Endothelial cell of umbilical vein (primary cell): ENCODE measurements around the gene GAPDHS.

Source experiments
- TF ChIP-seq, protein P1 (sequence below), 2 donors: IDR thresholded peaks; 1 replicate in 1 of 2; 2 replicates in 1 of 2; pipeline ENCODE4 v1.5.1; 2011; ENCODE audit warnings: low read length in 2 of 2, mild to moderate bottlenecking in 2 of 2, moderate library complexity in 2 of 2, control low read depth in 1 of 2, inconsistent platforms in 1 of 2, low read depth in 1 of 2; ENCODE audit not compliant: insufficient read depth in 1 of 2; ENCODE audit errors: extremely low read depth in 1 of 2
- TF ChIP-seq, protein P2 (sequence below): IDR thresholded peaks from 2 replicates; pipeline ENCODE4 v1.6.1; 2011; ENCODE audit not compliant: insufficient read depth, insufficient read length

DNA sequence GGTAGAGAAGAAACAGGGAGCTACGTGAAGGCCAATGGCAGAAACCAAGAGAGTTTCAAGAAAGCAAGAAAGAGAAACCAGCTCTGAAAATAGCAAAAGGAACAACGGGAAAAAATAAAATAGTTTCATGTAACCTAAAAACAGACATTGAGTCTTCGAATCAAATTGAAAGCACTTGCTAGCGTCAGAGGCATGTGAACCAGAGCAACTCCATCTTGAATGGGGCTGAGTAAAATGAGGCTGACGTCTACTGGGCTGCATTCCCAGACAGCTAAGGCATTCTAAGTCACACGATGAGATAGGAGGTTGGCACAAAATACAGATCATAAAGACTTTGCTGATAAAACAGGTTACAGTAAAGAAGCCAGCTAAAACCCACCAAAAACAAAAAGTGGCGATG is 45.5 kb downstream of the GAPDHS start:
- TF ChIP-seq, protein P1, sequence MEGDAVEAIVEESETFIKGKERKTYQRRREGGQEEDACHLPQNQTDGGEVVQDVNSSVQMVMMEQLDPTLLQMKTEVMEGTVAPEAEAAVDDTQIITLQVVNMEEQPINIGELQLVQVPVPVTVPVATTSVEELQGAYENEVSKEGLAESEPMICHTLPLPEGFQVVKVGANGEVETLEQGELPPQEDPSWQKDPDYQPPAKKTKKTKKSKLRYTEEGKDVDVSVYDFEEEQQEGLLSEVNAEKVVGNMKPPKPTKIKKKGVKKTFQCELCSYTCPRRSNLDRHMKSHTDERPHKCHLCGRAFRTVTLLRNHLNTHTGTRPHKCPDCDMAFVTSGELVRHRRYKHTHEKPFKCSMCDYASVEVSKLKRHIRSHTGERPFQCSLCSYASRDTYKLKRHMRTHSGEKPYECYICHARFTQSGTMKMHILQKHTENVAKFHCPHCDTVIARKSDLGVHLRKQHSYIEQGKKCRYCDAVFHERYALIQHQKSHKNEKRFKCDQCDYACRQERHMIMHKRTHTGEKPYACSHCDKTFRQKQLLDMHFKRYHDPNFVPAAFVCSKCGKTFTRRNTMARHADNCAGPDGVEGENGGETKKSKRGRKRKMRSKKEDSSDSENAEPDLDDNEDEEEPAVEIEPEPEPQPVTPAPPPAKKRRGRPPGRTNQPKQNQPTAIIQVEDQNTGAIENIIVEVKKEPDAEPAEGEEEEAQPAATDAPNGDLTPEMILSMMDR (IDR thresholded peaks at IDR 0.05; ENCODE audit: extremely low read depth in 1 of 2, insufficient read depth in 1 of 2, low read depth in 1 of 2, low read length in 2 of 2) = no peak
- TF ChIP-seq, protein P2, sequence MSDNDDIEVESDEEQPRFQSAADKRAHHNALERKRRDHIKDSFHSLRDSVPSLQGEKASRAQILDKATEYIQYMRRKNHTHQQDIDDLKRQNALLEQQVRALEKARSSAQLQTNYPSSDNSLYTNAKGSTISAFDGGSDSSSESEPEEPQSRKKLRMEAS = no peak
